Mesenchymal stem cell (in vitro differentiated cells and primary cell): ENCODE measurements around the gene CABCOCO1.

Source experiments
- DNase-seq: peaks from one replicate; pipeline ENCODE4 v3.0.0-alpha.2; 2013
- H2AFZ ChIP-seq: one replicate; pipeline ENCODE4 v1.6.1; 2013; ENCODE audit warnings: low read depth, mild to moderate bottlenecking, control low read depth, inconsistent platforms, low read length, moderate library complexity
- H2AK5ac ChIP-seq: 2 replicates; pipeline ENCODE4 v1.6.1; 2013; ENCODE audit warnings: low read length, moderate library complexity, mild to moderate bottlenecking, inconsistent platforms; ENCODE audit not compliant: severe bottlenecking
- H2BK120ac ChIP-seq: one replicate; pipeline ENCODE4 v1.6.1; 2013; ENCODE audit warnings: low read depth, mild to moderate bottlenecking, inconsistent platforms, low read length, moderate library complexity
- H2BK12ac ChIP-seq, 2 experiments: one replicate each; pipeline ENCODE4 v1.6.1; 2013; ENCODE audit warnings: inconsistent platforms in 2 of 2, low read length in 2 of 2, mild to moderate bottlenecking in 2 of 2, moderate library complexity in 2 of 2, control low read depth in 1 of 2
- H2BK15ac ChIP-seq: one replicate; pipeline ENCODE4 v1.6.1; 2013; ENCODE audit warnings: mild to moderate bottlenecking, low read depth, inconsistent platforms; ENCODE audit not compliant: poor library complexity, severe bottlenecking
- H2BK5ac ChIP-seq: 2 replicates; pipeline ENCODE4 v1.6.1; 2013; ENCODE audit warnings: low read depth, mild to moderate bottlenecking, low read length, control low read depth, inconsistent platforms; ENCODE audit not compliant: poor library complexity, severe bottlenecking
- H3K14ac ChIP-seq, 2 experiments: one replicate each; pipeline ENCODE4 v1.6.1; 2013; ENCODE audit warnings: inconsistent platforms in 2 of 2, low read length in 2 of 2, control low read depth in 1 of 2, mild to moderate bottlenecking in 1 of 2, moderate library complexity in 1 of 2
- H3K18ac ChIP-seq, 2 experiments: one replicate each; pipeline ENCODE4 v1.6.1; 2013; ENCODE audit warnings: inconsistent platforms in 2 of 2, low read length in 2 of 2, control low read depth in 1 of 2, low read depth in 1 of 2, mild to moderate bottlenecking in 1 of 2
- H3K23ac ChIP-seq, 2 experiments: one replicate each; pipeline ENCODE4 v1.6.1; 2013; ENCODE audit warnings: inconsistent platforms in 2 of 2, low read length in 2 of 2, mild to moderate bottlenecking in 2 of 2, moderate library complexity in 2 of 2, control low read depth in 1 of 2
- H3K27ac ChIP-seq: 2 replicates; pipeline ENCODE4 v1.5.1; 2013; ENCODE audit warnings: mild to moderate bottlenecking, moderate library complexity, low read length, control low read depth, inconsistent platforms; ENCODE audit not compliant: poor library complexity, severe bottlenecking
- H3K27me3 ChIP-seq, 2 experiments: 2 replicates each; pipeline versions ENCODE4 v1.6.1 to v1.7.0; 2013; ENCODE audit warnings: low read length in 2 of 2, mild to moderate bottlenecking in 2 of 2, moderate library complexity in 2 of 2, control low read depth in 1 of 2, inconsistent platforms in 1 of 2; ENCODE audit not compliant: control insufficient read depth in 1 of 2, insufficient read depth in 1 of 2
- H3K36me3 ChIP-seq, 2 experiments: 2 replicates each; pipeline versions ENCODE4 v1.6.1 to v1.7.0; 2013; ENCODE audit warnings: low read length in 2 of 2, control low read depth in 1 of 2, inconsistent platforms in 1 of 2, low read depth in 1 of 2, mild to moderate bottlenecking in 1 of 2; ENCODE audit not compliant: insufficient read depth in 2 of 2, control insufficient read depth in 1 of 2
- H3K4ac ChIP-seq, 2 experiments: one replicate each; pipeline ENCODE4 v1.6.1; 2013; ENCODE audit warnings: inconsistent platforms in 2 of 2, low read length in 2 of 2, mild to moderate bottlenecking in 2 of 2, moderate library complexity in 2 of 2, control low read depth in 1 of 2, low read depth in 1 of 2
- H3K4me1 ChIP-seq: 2 replicates; pipeline ENCODE4 v1.6.1; 2013; ENCODE audit warnings: low read depth, low read length, control low read depth; ENCODE audit not compliant: control insufficient read depth, insufficient read depth
- H3K4me2 ChIP-seq: 2 replicates; pipeline ENCODE4 v1.6.1; 2013; ENCODE audit warnings: low read length, mild to moderate bottlenecking, inconsistent platforms; ENCODE audit not compliant: poor library complexity, severe bottlenecking
- H3K4me3 ChIP-seq, 2 experiments: 2 replicates each; pipeline versions ENCODE4 v1.5.1 to v1.7.0; 2013; ENCODE audit warnings: low read length in 2 of 2, mild to moderate bottlenecking in 2 of 2, control low read depth in 1 of 2, low read depth in 1 of 2; ENCODE audit not compliant: insufficient read depth in 1 of 2
- H3K79me1 ChIP-seq: replicated peaks from 2 replicates; pipeline ENCODE4 v1.6.1; 2013; ENCODE audit warnings: mild to moderate bottlenecking, control low read depth, low read length, inconsistent platforms; ENCODE audit not compliant: poor library complexity, severe bottlenecking
- H3K9ac ChIP-seq: 2 replicates; pipeline ENCODE4 v1.7.0; 2013; ENCODE audit warnings: mild to moderate bottlenecking, low read length, moderate library complexity
- H3K9me3 ChIP-seq: 2 replicates; pipeline ENCODE4 v1.7.0; 2013; ENCODE audit warnings: mild to moderate bottlenecking, low read length; ENCODE audit not compliant: control insufficient read depth
- H4K8ac ChIP-seq: one replicate; pipeline ENCODE4 v1.6.1; 2013; ENCODE audit warnings: inconsistent platforms, mild to moderate bottlenecking, low read length, moderate library complexity
- H4K91ac ChIP-seq: one replicate; pipeline ENCODE4 v1.6.1; 2013; ENCODE audit warnings: mild to moderate bottlenecking, low read length, inconsistent platforms
- WGBS: methylation state at CpG from one replicate; pipeline ENCODE4 v1.1.7; 2013; ENCODE audit warnings: mixed read lengths; 5-methylcytosine and 5-hydroxymethylcytosine counted together

The CABCOCO1 gene

GRCh38 chr10:61640856-61641255 lies 21.9 kb upstream of the CABCOCO1 start:
- Histone ChIP-seq H3K27ac (no peak overlapping the region), H3K36me3 (no peaks in the 10 kb centered on the region), H2AFZ (no peak overlapping the region), H3K4ac (no peak overlapping the region), H3K4me3 (no peak overlapping the region), H2BK12ac (peak overlapping the region in 1 of 2 experiments; percentile 25), H3K18ac (no peak overlapping the region), H2BK15ac (no peak overlapping the region), H3K23ac (no peak overlapping the region), H3K79me1 (no peaks in the 10 kb centered on the region), H4K91ac (no peak overlapping the region), H4K8ac (no peak overlapping the region), H3K27me3 (no peaks in the 10 kb centered on the region), H3K4me2 (no peak overlapping the region), H3K14ac (no peak overlapping the region), H2BK5ac (no peak overlapping the region), H2AK5ac (no peak overlapping the region), H3K4me1 (peaks cover 1% of the 10 kb centered on the region), H3K9me3 (no peaks in the 10 kb centered on the region), H2BK120ac (no peak overlapping the region), H3K9ac (no peak overlapping the region)
- WGBS: 78% methylated on average over 2 of the region's 3 CpGs
- DNase-seq: no peak

- H3K23ac ChIP-seq: no peak overlapping the region
- no peaks in the 10 kb centered on the region for H3K36me3 ChIP-seq
- no peak overlapping the region for H2BK120ac ChIP-seq
- H2BK15ac ChIP-seq: no peak overlapping the region
- H2AK5ac ChIP-seq: no peak overlapping the region
- peak overlapping the region in 1 of 2 experiments; percentile 67 for H3K4me3 ChIP-seq
- H3K79me1 ChIP-seq: no peaks in the 10 kb centered on the region
- no peak overlapping the region for H2BK5ac ChIP-seq
- no peak overlapping the region for H2AFZ ChIP-seq
- H3K27me3 ChIP-seq: no peaks in the 10 kb centered on the region
- WGBS: no CpG with 5 or more reads among the region's 2 CpGs
- no peak overlapping the region for H2BK12ac ChIP-seq
- no peak overlapping the region for H3K18ac ChIP-seq
- H3K9ac ChIP-seq: peak overlapping the region; percentile 78
- peaks cover 1% of the 10 kb centered on the region for H3K4me1 ChIP-seq
- peak overlapping the region; percentile 58 for H3K27ac ChIP-seq
- H3K9me3 ChIP-seq: no peaks in the 10 kb centered on the region
- DNase-seq: no peak
- H3K4me2 ChIP-seq: no peak overlapping the region
- no peak overlapping the region for H4K8ac ChIP-seq
- no peak overlapping the region for H3K4ac ChIP-seq
- no peak overlapping the region for H4K91ac ChIP-seq
- no peak overlapping the region for H3K14ac ChIP-seq
Observed at GRCh38 chr10:61642150-61642571, 20.6 kb upstream of the CABCOCO1 start.

- Histone ChIP-seq H2BK120ac (no peak overlapping the region), H3K9ac (peak overlapping the region; percentile 78), H2BK12ac (no peak overlapping the region), H3K18ac (no peak overlapping the region), H3K9me3 (no peaks in the 10 kb centered on the region), H3K27me3 (no peaks in the 10 kb centered on the region), H4K8ac (no peak overlapping the region), H3K14ac (no peak overlapping the region), H2AFZ (no peak overlapping the region), H3K36me3 (no peaks in the 10 kb centered on the region), H3K79me1 (no peaks in the 10 kb centered on the region), H3K4me2 (no peak overlapping the region), H3K4me1 (peaks cover 1% of the 10 kb centered on the region), H3K27ac (peak overlapping the region; percentile 58), H3K23ac (no peak overlapping the region), H2BK5ac (no peak overlapping the region), H3K4me3 (peak overlapping the region in 1 of 2 experiments; percentile 67), H4K91ac (no peak overlapping the region), H2AK5ac (no peak overlapping the region), H2BK15ac (no peak overlapping the region), H3K4ac (no peak overlapping the region)
- 94% methylated on average over 2 of the region's 4 CpGs for WGBS
- DNase-seq: no peak
Observed at GRCh38 chr10:61642676-61643075, 20.1 kb upstream of the CABCOCO1 start.

GRCh38 chr10:61643316-61643751 lies 19.4 kb upstream of the CABCOCO1 start:
- Histone ChIP-seq H3K9ac (peak overlapping the region; percentile 78), H2BK12ac (no peak overlapping the region), H3K18ac (no peak overlapping the region), H4K91ac (no peak overlapping the region), H3K4me3 (peak overlapping the region in 1 of 2 experiments; percentile 67), H2BK15ac (no peak overlapping the region), H2BK5ac (no peak overlapping the region), H3K4me2 (no peak overlapping the region), H3K79me1 (no peaks in the 10 kb centered on the region), H3K27me3 (no peaks in the 10 kb centered on the region), H3K4ac (no peak overlapping the region), H3K36me3 (no peaks in the 10 kb centered on the region), H3K23ac (no peak overlapping the region), H2BK120ac (no peak overlapping the region), H2AFZ (no peak overlapping the region), H4K8ac (no peak overlapping the region), H3K4me1 (peaks cover 1% of the 10 kb centered on the region), H2AK5ac (no peak overlapping the region), H3K27ac (peak overlapping the region; percentile 21), H3K14ac (no peak overlapping the region), H3K9me3 (no peaks in the 10 kb centered on the region)
- WGBS: 55% methylated on average over 1 of the region's 1 CpG
- DNase-seq: no peak
